Spleen (tissue), 7 donors: ENCODE measurements around the gene RBP4.

ENCODE experiments used
- POLR2A ChIP-seq, 3 donors: fragments of 450-650 bp; IDR thresholded peaks; one replicate each; pipeline ENCODE4 v1.5.1; 2017; ENCODE audit warnings: antibody characterized with exemption in 3 of 3, mild to moderate bottlenecking in 1 of 3
- TF ChIP-seq, protein P1 (sequence below), 11 experiments: fragments of 200-600 bp in 7 of 11; fragments of 450-650 bp in 4 of 11; sonication (generic) in 4 of 11; IDR thresholded peaks in 8 of 11; conservative IDR thresholded peaks in 3 of 11; 1 replicate in 7 of 11; 2 replicates in 4 of 11; pipeline versions ENCODE4 v1.4.0 to v1.8.0; 2016 to 2021; ENCODE audit warnings: antibody characterized with exemption in 11 of 11, inconsistent platforms in 4 of 11, mild to moderate bottlenecking in 1 of 11
- donor health status: DM: no; HTN: no; CAD: no; lungs with moderate emphysema.
- donor health status: DM: no; HTN: no; CAD: no.
- donor health status: DM: no; HTN: no; CAD: no.

DNA sequence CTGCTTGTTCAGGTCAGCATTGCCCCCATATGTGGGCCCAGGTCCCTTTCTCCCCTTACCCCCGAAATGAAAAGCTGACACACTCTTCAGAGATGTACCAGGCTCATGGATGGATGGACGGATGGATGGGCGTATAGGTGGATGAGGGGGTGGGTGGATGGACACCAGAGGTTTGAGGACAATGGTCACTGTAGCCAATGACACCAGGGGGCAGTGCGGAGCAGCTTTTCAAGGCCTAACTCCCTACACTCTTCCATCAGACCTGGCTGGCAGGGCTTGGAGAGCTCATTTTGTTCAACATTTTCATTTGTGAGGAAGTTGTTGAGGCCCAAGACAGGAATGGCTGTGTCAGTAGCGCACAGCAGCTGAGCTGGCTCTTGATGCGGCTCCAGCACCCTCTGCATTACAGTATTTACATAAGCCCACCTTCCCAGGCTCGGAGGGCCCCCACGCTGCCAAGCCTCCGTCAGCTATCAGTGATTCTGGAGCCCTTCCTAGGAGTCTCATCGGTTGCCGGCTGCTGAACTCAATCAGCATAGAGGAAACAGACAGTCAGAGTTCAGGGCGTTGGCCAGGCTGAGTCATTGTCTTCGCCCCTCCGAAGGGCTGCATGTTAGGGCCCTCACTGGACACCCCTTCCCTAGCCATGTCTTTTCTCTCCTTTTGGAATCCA, 46.1 kb downstream of the RBP4 start:
- TF ChIP-seq, protein P1, sequence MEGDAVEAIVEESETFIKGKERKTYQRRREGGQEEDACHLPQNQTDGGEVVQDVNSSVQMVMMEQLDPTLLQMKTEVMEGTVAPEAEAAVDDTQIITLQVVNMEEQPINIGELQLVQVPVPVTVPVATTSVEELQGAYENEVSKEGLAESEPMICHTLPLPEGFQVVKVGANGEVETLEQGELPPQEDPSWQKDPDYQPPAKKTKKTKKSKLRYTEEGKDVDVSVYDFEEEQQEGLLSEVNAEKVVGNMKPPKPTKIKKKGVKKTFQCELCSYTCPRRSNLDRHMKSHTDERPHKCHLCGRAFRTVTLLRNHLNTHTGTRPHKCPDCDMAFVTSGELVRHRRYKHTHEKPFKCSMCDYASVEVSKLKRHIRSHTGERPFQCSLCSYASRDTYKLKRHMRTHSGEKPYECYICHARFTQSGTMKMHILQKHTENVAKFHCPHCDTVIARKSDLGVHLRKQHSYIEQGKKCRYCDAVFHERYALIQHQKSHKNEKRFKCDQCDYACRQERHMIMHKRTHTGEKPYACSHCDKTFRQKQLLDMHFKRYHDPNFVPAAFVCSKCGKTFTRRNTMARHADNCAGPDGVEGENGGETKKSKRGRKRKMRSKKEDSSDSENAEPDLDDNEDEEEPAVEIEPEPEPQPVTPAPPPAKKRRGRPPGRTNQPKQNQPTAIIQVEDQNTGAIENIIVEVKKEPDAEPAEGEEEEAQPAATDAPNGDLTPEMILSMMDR (IDR thresholded peaks at IDR 0.05 in 8 of 11, conservative IDR thresholded peaks at IDR 0.05 in 3 of 11), result peak; percentile 39 to 78 (median 67)
- TF ChIP-seq POLR2A (IDR thresholded peaks at IDR 0.05), result no peak
